Neural crest cell (in vitro differentiated cells): ENCODE data around the gene CUL7. TPM values are rescaled to one million over a fixed set of nuclear protein-coding genes. Genes with fewer than 3 reads are reported as not detected.
A peak's percentile ranks its signal among the peaks of the same experiment; 100 is the strongest.

ENCODE experiments used
- DNase-seq: peaks from one replicate; pipeline ENCODE4 v3.0.0; 2021; ENCODE audit warnings: low read depth, mixed read lengths, low spot score
- H3K27ac Mint-ChIP-seq: one replicate; pipeline ENCODE4 v1.8.0; 2021; ENCODE audit warnings: mild to moderate bottlenecking, mixed read lengths; ENCODE audit not compliant: unreplicated experiment
- H3K27me3 Mint-ChIP-seq: 2 replicates; pipeline ENCODE4 v1.8.0; 2021; ENCODE audit warnings: low read depth, mild to moderate bottlenecking, mixed read lengths
- H3K36me3 Mint-ChIP-seq: 2 replicates; pipeline ENCODE4 v1.8.0; 2021; ENCODE audit warnings: low read depth, mild to moderate bottlenecking, mixed read lengths
- H3K4me1 Mint-ChIP-seq: 2 replicates; pipeline ENCODE4 v1.8.0; 2021; ENCODE audit warnings: mixed read lengths
- H3K4me3 Mint-ChIP-seq: one replicate; pipeline ENCODE4 v1.8.0; 2021; ENCODE audit warnings: mild to moderate bottlenecking, mixed read lengths
- H3K9me3 Mint-ChIP-seq: 2 replicates; pipeline ENCODE4 v1.8.0; 2021; ENCODE audit warnings: mixed read lengths
- CTCF ChIP-seq: fragments of 200-600 bp; sonication (generic); conservative IDR thresholded peaks from 2 replicates; pipeline ENCODE4 v1.5.0; 2021; ENCODE audit warnings: antibody characterized with exemption, mild to moderate bottlenecking
- total RNA-seq: library from RNA; stranded (reverse); gene quantifications from 2 replicates; pipeline ENCODE4 v1.2.1, GENCODE V29; 2021

CUL7 gene
- total RNA-seq, 1 donor from 2014 or later, result 42.9 TPM

GRCh38 chr6:43012364-43012763 lies 41.3 kb downstream of the CUL7 start:
- H3K4me3 Mint-ChIP-seq, result peak overlapping the region; percentile 97
- H3K4me1 Mint-ChIP-seq, result peaks cover 30% of the 10 kb centered on the region
- no peaks in the 10 kb centered on the region for H3K27me3 Mint-ChIP-seq
- no peak for DNase-seq
- H3K36me3 Mint-ChIP-seq, result peaks cover 3% of the 10 kb centered on the region
- no peak for TF ChIP-seq CTCF
- H3K27ac Mint-ChIP-seq, result peak overlapping the region; percentile 59
- no peaks in the 10 kb centered on the region for H3K9me3 Mint-ChIP-seq

GRCh38 chr6:43011207-43011606 lies 42.4 kb downstream of the CUL7 start:
- H3K4me1 Mint-ChIP-seq, result peaks cover 30% of the 10 kb centered on the region
- no peaks in the 10 kb centered on the region for H3K27me3 Mint-ChIP-seq
- no peak for DNase-seq
- H3K9me3 Mint-ChIP-seq, result no peaks in the 10 kb centered on the region
- H3K27ac Mint-ChIP-seq, result no peak overlapping the region
- TF ChIP-seq CTCF, result no peak
- peak overlapping the region; percentile 97 for H3K4me3 Mint-ChIP-seq
- H3K36me3 Mint-ChIP-seq, result peaks cover 4% of the 10 kb centered on the region

- peak; percentile 59 for TF ChIP-seq CTCF
- no peak overlapping the region for H3K27ac Mint-ChIP-seq
- H3K4me1 Mint-ChIP-seq, result peaks cover 20% of the 10 kb centered on the region
- H3K36me3 Mint-ChIP-seq, result peaks cover 8% of the 10 kb centered on the region
- peak; percentile 27 for DNase-seq
- H3K4me3 Mint-ChIP-seq, result peak overlapping the region; percentile 51
- no peaks in the 10 kb centered on the region for H3K27me3 Mint-ChIP-seq
- H3K9me3 Mint-ChIP-seq, result no peaks in the 10 kb centered on the region
Measured at GRCh38 chr6:43009124-43009523, 44.5 kb downstream of the CUL7 start.

- no peak for DNase-seq
- Mint-ChIP-seq H3K36me3 (peaks cover 8% of the 10 kb centered on the region), H3K27me3 (no peaks in the 10 kb centered on the region)
Measured at GRCh38 chr6:43007126-43007525, 46.5 kb downstream of the CUL7 start.

GRCh38 chr6:43006251-43006650 lies 47.4 kb downstream of the CUL7 start:
- no peak for TF ChIP-seq CTCF
- peaks cover 8% of the 10 kb centered on the region for H3K36me3 Mint-ChIP-seq

More at GRCh38 chr6:43007126-43007525, 46.5 kb downstream of the CUL7 start:
- H3K9me3 Mint-ChIP-seq, result no peaks in the 10 kb centered on the region
- no peak for TF ChIP-seq CTCF
- peak overlapping the region; percentile 14 for H3K4me3 Mint-ChIP-seq
- no peak overlapping the region for H3K27ac Mint-ChIP-seq
- H3K4me1 Mint-ChIP-seq, result peaks cover 2% of the 10 kb centered on the region

GRCh38 chr6:43005844-43006243 lies 47.8 kb downstream of the CUL7 start:
- H3K9me3 Mint-ChIP-seq, result no peaks in the 10 kb centered on the region
- peaks cover 8% of the 10 kb centered on the region for H3K36me3 Mint-ChIP-seq
- no peak for TF ChIP-seq CTCF
- no peak overlapping the region for H3K4me3 Mint-ChIP-seq
- no peak for DNase-seq
- H3K27me3 Mint-ChIP-seq, result no peaks in the 10 kb centered on the region
- H3K4me1 Mint-ChIP-seq, result no peaks in the 10 kb centered on the region
- no peak overlapping the region for H3K27ac Mint-ChIP-seq

More at GRCh38 chr6:43006251-43006650, 47.4 kb downstream of the CUL7 start:
- H3K27me3 Mint-ChIP-seq, result no peaks in the 10 kb centered on the region
- H3K9me3 Mint-ChIP-seq, result no peaks in the 10 kb centered on the region
- no peaks in the 10 kb centered on the region for H3K4me1 Mint-ChIP-seq
- DNase-seq, result no peak
- H3K27ac Mint-ChIP-seq, result no peak overlapping the region
- no peak overlapping the region for H3K4me3 Mint-ChIP-seq
